IMR-90 (cell line): ENCODE measurements around the gene NR1H4.
A peak's percentile ranks its signal among the peaks of the same experiment; 100 is the strongest.

Source experiments
- CTCF ChIP-seq: conservative IDR thresholded peaks from 2 replicates; pipeline ENCODE4 v1.5.1; 2012; ENCODE audit warnings: mild to moderate bottlenecking, low read depth, low read length, improper control_type of control experiment
- MAZ ChIP-seq: IDR thresholded peaks from 2 replicates; pipeline ENCODE4 v1.6.1; 2012; ENCODE audit warnings: low read depth, mild to moderate bottlenecking, low read length, improper control_type of control experiment, moderate library complexity, borderline replicate concordance
- POLR2A ChIP-seq: IDR thresholded peaks from 2 replicates; pipeline ENCODE4 v1.6.1; 2012; ENCODE audit warnings: mild to moderate bottlenecking, low read depth, low read length

- TF ChIP-seq CTCF (peak; percentile 99; the same call in 1 of the 2 replicates), POLR2A (no peak), MAZ (no peak)
Observed at GRCh38 chr12:100554608-100555077, 81.0 kb downstream of the NR1H4 start.
